H1 (cell line): ENCODE results near the gene GIMAP5. TPM values are rescaled to one million over a fixed set of nuclear protein-coding genes. Genes with fewer than 3 reads are reported as not detected.

ENCODE experiments used
- CTCF ChIA-PET: fragments of 300-600 bp; sonication (Branson Sonifier 250); formaldehyde crosslinking; loops from one replicate; lab custom pipeline; 2021; ENCODE audit not compliant: partially characterized antibody; lab: Charles Lee
- POLR2A ChIA-PET: fragments of 300-600 bp; sonication (Branson Sonifier 250); formaldehyde crosslinking; loops from one replicate; lab custom pipeline; 2021; ENCODE audit warnings: inconsistent platforms; ENCODE audit not compliant: partially characterized antibody; lab: Charles Lee
- DNase-seq, 2 experiments: peaks; one replicate each; pipeline versions ENCODE4 v3.0.0 to v3.0.0-alpha.2; 2010 to 2022; ENCODE audit warnings: low spot score in 2 of 2, low read depth in 1 of 2, mixed read lengths in 1 of 2
- FAIRE-seq: peaks from 2 replicates; lab custom pipeline; 2011; peaks lifted over from hg19 to GRCh38; lab: Jason Lieb, UNC
- H2AFZ ChIP-seq: 2 replicates; pipeline ENCODE4 v1.8.1; 2012; ENCODE audit warnings: low read length, inconsistent platforms
- H2AK5ac ChIP-seq: 2 replicates; pipeline ENCODE4 v1.6.1; 2013; ENCODE audit warnings: low read depth, low read length
- H2BK120ac ChIP-seq: replicated peaks from 2 replicates; pipeline ENCODE3; 2013; ENCODE audit warnings: low read depth, low read length, inconsistent platforms
- H2BK12ac ChIP-seq: 2 replicates; pipeline ENCODE4 v1.6.1; 2013; ENCODE audit warnings: low read depth, low read length
- H2BK15ac ChIP-seq: 2 replicates; pipeline ENCODE4 v1.6.1; 2013; ENCODE audit warnings: low read length
- H2BK20ac ChIP-seq: 2 replicates; pipeline ENCODE4 v1.6.1; 2013; ENCODE audit warnings: low read length
- H2BK5ac ChIP-seq: 2 replicates; pipeline ENCODE4 v1.6.1; 2013; ENCODE audit warnings: low read depth, low read length
- H3K14ac ChIP-seq: 2 replicates; pipeline ENCODE4 v1.6.1; 2013; ENCODE audit warnings: inconsistent platforms; ENCODE audit not compliant: insufficient read length
- H3K18ac ChIP-seq: 2 replicates; pipeline ENCODE4 v1.6.1; 2013; ENCODE audit warnings: low read length; ENCODE audit errors: extremely low read depth
- H3K23ac ChIP-seq: 2 replicates; pipeline ENCODE4 v1.6.1; 2013; ENCODE audit warnings: inconsistent platforms; ENCODE audit not compliant: insufficient read length
- H3K23me2 ChIP-seq: 2 replicates; pipeline ENCODE4 v1.6.1; 2013; ENCODE audit warnings: low read depth, low read length
- H3K27ac ChIP-seq: 2 replicates; pipeline ENCODE4 v1.6.1; 2011; ENCODE audit warnings: low read depth, low read length, inconsistent platforms
- H3K27me3 ChIP-seq, 4 experiments: replicated peaks in 1 of 4; 1 replicate in 1 of 4; 2 replicates in 3 of 4; pipeline versions ENCODE4 v1.6.1 to v1.8.1; 2011 to 2013; ENCODE audit warnings: low read length in 3 of 4, mild to moderate bottlenecking in 3 of 4, inconsistent platforms in 2 of 4, mixed read lengths in 2 of 4, moderate library complexity in 1 of 4; ENCODE audit not compliant: control insufficient read depth in 3 of 4, insufficient read depth in 3 of 4; ENCODE audit errors: extremely low read depth in 1 of 4
- H3K36me3 ChIP-seq, 4 experiments: 2 replicates each; pipeline versions ENCODE4 v1.6.1 to v1.8.1; 2011 to 2013; ENCODE audit warnings: mild to moderate bottlenecking in 4 of 4, low read length in 3 of 4, moderate library complexity in 2 of 4, control low read depth in 1 of 4, inconsistent platforms in 1 of 4; ENCODE audit not compliant: insufficient read depth in 4 of 4, control insufficient read depth in 2 of 4
- H3K4ac ChIP-seq: replicated peaks from 2 replicates; pipeline ENCODE3; 2013; ENCODE audit warnings: low read length, low read depth, mixed read lengths, inconsistent platforms; ENCODE audit not compliant: insufficient read length
- H3K4me1 ChIP-seq, 4 experiments: replicated peaks in 1 of 4; 1 replicate in 1 of 4; 2 replicates in 3 of 4; pipeline versions ENCODE4 v1.6.1 to v1.8.1; 2011 to 2013; ENCODE audit warnings: low read length in 3 of 4, inconsistent platforms in 2 of 4, mixed read lengths in 1 of 4; ENCODE audit not compliant: insufficient read depth in 4 of 4, control insufficient read depth in 3 of 4
- H3K4me2 ChIP-seq, 2 experiments: 2 replicates each; pipeline versions ENCODE4 v1.6.1 to v1.8.1; 2011 to 2013; ENCODE audit warnings: low read depth in 2 of 2, low read length in 2 of 2, control low read depth in 1 of 2, inconsistent platforms in 1 of 2, mild to moderate bottlenecking in 1 of 2; ENCODE audit not compliant: insufficient read depth in 1 of 2
- H3K4me3 ChIP-seq, 4 experiments: fragments of 200-600, 300-600 bp in 1 of 4; sonication (generic), shearing (Covaris generic), sonication (Bioruptor Twin) in 1 of 4; 2 replicates each; pipeline versions ENCODE4 v1.5.1 to v1.8.1; 2011 to 2016; ENCODE audit warnings: low read length in 4 of 4, low read depth in 3 of 4, control low read depth in 2 of 4, inconsistent platforms in 2 of 4, mild to moderate bottlenecking in 2 of 4, mixed read lengths in 1 of 4, moderate library complexity in 1 of 4; ENCODE audit not compliant: insufficient read depth in 2 of 4; ENCODE audit errors: extremely low read depth in 1 of 4
- H3K56ac ChIP-seq: replicated peaks from 2 replicates; pipeline ENCODE3; 2013; ENCODE audit warnings: low read depth, mild to moderate bottlenecking, mixed read lengths, low read length, inconsistent platforms; ENCODE audit not compliant: insufficient read length
- H3K79me1 ChIP-seq: 2 replicates; pipeline ENCODE4 v1.6.1; 2013; ENCODE audit warnings: low read depth, low read length, control low read depth
- H3K79me2 ChIP-seq, 2 experiments: 2 replicates each; pipeline versions ENCODE4 v1.6.1 to v1.8.1; 2012 to 2013; ENCODE audit warnings: low read length in 2 of 2, mild to moderate bottlenecking in 2 of 2, inconsistent platforms in 1 of 2; ENCODE audit not compliant: insufficient read depth in 2 of 2, control insufficient read depth in 1 of 2
- H3K9ac ChIP-seq, 4 experiments: replicated peaks in 1 of 4; 1 replicate in 1 of 4; 2 replicates in 3 of 4; pipeline versions ENCODE4 v1.6.1 to v1.8.1; 2011 to 2013; ENCODE audit warnings: low read depth in 3 of 4, low read length in 3 of 4, control low read depth in 2 of 4, mild to moderate bottlenecking in 2 of 4, moderate library complexity in 2 of 4, inconsistent platforms in 1 of 4; ENCODE audit errors: extremely low read depth in 1 of 4
- H3K9me3 ChIP-seq, 2 experiments: 2 replicates each; pipeline versions ENCODE4 v1.6.1 to v1.8.1; 2012 to 2013; ENCODE audit warnings: mild to moderate bottlenecking in 2 of 2, moderate library complexity in 2 of 2, control low read depth in 1 of 2, inconsistent platforms in 1 of 2, low read depth in 1 of 2, low read length in 1 of 2, mixed read lengths in 1 of 2; ENCODE audit not compliant: insufficient read depth in 2 of 2
- H4K20me1 ChIP-seq, 2 experiments: replicated peaks in 1 of 2; 2 replicates each; pipeline versions ENCODE3 to v1.8.1; 2011 to 2013; ENCODE audit warnings: inconsistent platforms in 2 of 2, low read length in 2 of 2, mild to moderate bottlenecking in 1 of 2; ENCODE audit not compliant: insufficient read depth in 2 of 2, control insufficient read depth in 1 of 2
- H4K5ac ChIP-seq: 2 replicates; pipeline ENCODE4 v1.6.1; 2013; ENCODE audit warnings: low read length, low read depth, mixed read lengths, inconsistent platforms; ENCODE audit not compliant: insufficient read length
- H4K8ac ChIP-seq: 2 replicates; pipeline ENCODE4 v1.8.0; 2013; ENCODE audit warnings: mild to moderate bottlenecking, moderate library complexity, low read length, inconsistent platforms; ENCODE audit not compliant: insufficient read depth; ENCODE audit errors: extremely low read depth
- H4K91ac ChIP-seq: replicated peaks from 2 replicates; pipeline ENCODE3; 2013; ENCODE audit warnings: low read length, mixed read lengths, inconsistent platforms; ENCODE audit not compliant: insufficient read length
- EGR1 ChIP-seq: IDR thresholded peaks from 2 replicates; pipeline ENCODE4 v1.6.1; 2011; ENCODE audit warnings: low read depth, low read length, borderline replicate concordance
- GABPA ChIP-seq: IDR thresholded peaks from 2 replicates; pipeline ENCODE4 v1.6.1; 2011; ENCODE audit warnings: mild to moderate bottlenecking, low read length, moderate library complexity, borderline replicate concordance; ENCODE audit not compliant: insufficient read depth
- GTF2F1 ChIP-seq: IDR thresholded peaks from 2 replicates; pipeline ENCODE4 v1.6.1; 2012; ENCODE audit warnings: low read depth, low read length, improper control_type of control experiment, borderline replicate concordance
- KDM5A ChIP-seq: fragments of 200-600 bp; IDR thresholded peaks from 2 replicates; pipeline ENCODE4 v1.7.1; 2012; ENCODE audit warnings: mild to moderate bottlenecking, low read length, inconsistent platforms, mixed read lengths
- NANOG ChIP-seq: IDR thresholded peaks from 2 replicates; pipeline ENCODE4 v1.6.1; 2011; ENCODE audit warnings: low read length, low read depth, mild to moderate bottlenecking, inconsistent platforms; ENCODE audit not compliant: insufficient read depth, poor library complexity, severe bottlenecking
- POLR2AphosphoS5 ChIP-seq: IDR thresholded peaks from 2 replicates; pipeline ENCODE4 v1.6.1; 2011; ENCODE audit warnings: low read depth, low read length
- TAF1 ChIP-seq: IDR thresholded peaks from 2 replicates; pipeline ENCODE4 v1.6.1; 2011; ENCODE audit warnings: mild to moderate bottlenecking, low read depth, low read length
- TCF12 ChIP-seq: IDR thresholded peaks from 2 replicates; pipeline ENCODE4 v1.6.1; 2011; ENCODE audit warnings: low read depth, mild to moderate bottlenecking, low read length
- ZNF274 ChIP-seq: IDR thresholded peaks from 2 replicates; pipeline ENCODE4 v1.7.0; 2012; ENCODE audit warnings: low read length, borderline replicate concordance; ENCODE audit errors: extremely low read depth
- WGBS, 2 experiments: shearing (Covaris generic) in 1 of 2; methylation state at CpG; one replicate each; pipeline versions ENCODE4 v1.1.6 to v1.1.7; 2013 to 2015; ENCODE audit warnings: low lambda C conversion rate in 2 of 2, mixed read lengths in 2 of 2, inconsistent platforms in 1 of 2, low coverage in 1 of 2, missing lambda C conversion rate in 1 of 2; ENCODE audit not compliant: insufficient replicate concordance in 2 of 2, insufficient coverage in 1 of 2, insufficient read length in 1 of 2; ENCODE audit errors: extremely low coverage in 1 of 2, missing lambda C conversion rate in 1 of 2; 5-methylcytosine and 5-hydroxymethylcytosine counted together
- polyA plus RNA-seq, 7 experiments: library from polyadenylated mRNA; depleted of rRNA in 3 of 7; stranded (reverse) in 5 of 7; unstranded in 2 of 7; fragments of >200 nt in 5 of 7; fragments of 200-250 nt in 2 of 7; gene quantifications; 1 replicate in 5 of 7; 2 replicates in 1 of 7; 4 replicates in 1 of 7; pipeline versions ENCODE4 v1.2.1 to v1.2.3, GENCODE V29; 2011 to 2013; ENCODE audit warnings: missing spikeins in 2 of 7, mixed read lengths in 2 of 7
- total RNA-seq: library from RNA; stranded (reverse); fragmentation: NEBNext Ultra II Directional; extraction: Animal tissue kit (Norgen Biotek cat#: 25700); gene quantifications from 2 replicates; pipeline ENCODE4 v1.2.1, GENCODE V29; 2021
- TF ChIP-seq, protein P1 (sequence below): IDR thresholded peaks from 2 replicates; pipeline ENCODE4 v1.6.1; 2012; ENCODE audit warnings: inconsistent platforms
- TF ChIP-seq, protein P2 (sequence below): IDR thresholded peaks from 2 replicates; pipeline ENCODE4 v1.6.1; 2012; ENCODE audit warnings: inconsistent platforms

Gene GIMAP5
- total and polyA plus RNA-seq, 2 of the 8 experiments (the other 6 are each of a cell fraction or from before 2014, with no cell fraction given), result not detected

DNA sequence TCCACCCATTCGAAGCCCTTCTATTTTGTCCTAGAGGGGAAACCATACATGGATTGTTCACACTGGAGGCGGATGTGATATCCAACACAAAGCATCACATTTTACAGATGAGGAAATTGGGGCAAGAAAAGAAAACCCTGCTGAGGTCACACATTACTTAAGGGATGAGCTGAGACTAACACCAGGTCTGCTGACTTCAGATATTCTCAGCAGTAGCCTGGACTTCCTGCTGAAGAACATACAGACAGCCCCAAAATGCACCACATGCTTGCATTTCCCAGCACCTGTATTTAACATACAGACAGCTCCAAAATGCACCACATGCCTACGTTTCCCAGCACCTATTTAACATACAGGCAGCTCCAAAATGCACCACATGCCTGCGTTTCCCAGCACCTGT, 11.2 kb downstream of the GIMAP5 start:
- ChIA-PET POLR2A (no interaction called here), CTCF (interaction anchor here (0.9 kb wide), 1 partner anchor 213 kb away, joined by 3 read pairs; no protein-coding TSS in a partner anchor)
- no peaks in the 10 kb centered on the region for H3K36me3 ChIP-seq
- no peak overlapping the region for H3K9ac ChIP-seq
- no peak overlapping the region for H4K8ac ChIP-seq
- H3K18ac ChIP-seq, result no peak overlapping the region
- H2BK15ac ChIP-seq, result no peak overlapping the region
- H3K79me2 ChIP-seq, result no peaks in the 10 kb centered on the region
- H3K27ac ChIP-seq, result no peak overlapping the region
- no peak overlapping the region for H2AFZ ChIP-seq
- H3K23ac ChIP-seq, result no peak overlapping the region
- H3K4me2 ChIP-seq, result no peak overlapping the region
- H4K91ac ChIP-seq, result no peak overlapping the region
- WGBS, 2 experiments, result 75% methylated on average over 4 of the region's 4 CpGs; no CpG with 5 or more reads in 1 of the 2 experiments
- H3K4ac ChIP-seq, result no peak overlapping the region
- H2BK20ac ChIP-seq, result no peak overlapping the region
- no peaks in the 10 kb centered on the region for H3K79me1 ChIP-seq
- no peak overlapping the region for H2BK120ac ChIP-seq
- H4K5ac ChIP-seq, result no peak overlapping the region
- H3K27me3 ChIP-seq, result peaks cover 11 to 62% (median 45%) of the 10 kb centered on the region in 4 experiments
- no peak overlapping the region for H2BK12ac ChIP-seq
- H3K4me1 ChIP-seq, result no peaks in the 10 kb centered on the region
- no peak for FAIRE-seq
- H3K56ac ChIP-seq, result no peak overlapping the region
- no peak overlapping the region for H3K14ac ChIP-seq
- no peak for DNase-seq
- TF ChIP-seq, protein P1, sequence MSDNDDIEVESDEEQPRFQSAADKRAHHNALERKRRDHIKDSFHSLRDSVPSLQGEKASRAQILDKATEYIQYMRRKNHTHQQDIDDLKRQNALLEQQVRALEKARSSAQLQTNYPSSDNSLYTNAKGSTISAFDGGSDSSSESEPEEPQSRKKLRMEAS, result no peak
- TF ChIP-seq, protein P2, sequence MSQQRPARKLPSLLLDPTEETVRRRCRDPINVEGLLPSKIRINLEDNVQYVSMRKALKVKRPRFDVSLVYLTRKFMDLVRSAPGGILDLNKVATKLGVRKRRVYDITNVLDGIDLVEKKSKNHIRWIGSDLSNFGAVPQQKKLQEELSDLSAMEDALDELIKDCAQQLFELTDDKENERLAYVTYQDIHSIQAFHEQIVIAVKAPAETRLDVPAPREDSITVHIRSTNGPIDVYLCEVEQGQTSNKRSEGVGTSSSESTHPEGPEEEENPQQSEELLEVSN, result no peak
- no peak for TF ChIP-seq NANOG
- TF ChIP-seq KDM5A, result no peak
- no peak for TF ChIP-seq TCF12
- no peak for TF ChIP-seq EGR1
- no peak for TF ChIP-seq POLR2AphosphoS5
- no peak for TF ChIP-seq TAF1
- no peak for TF ChIP-seq ZNF274
- no peak for TF ChIP-seq GTF2F1
- no peak for TF ChIP-seq GABPA
- peaks cover 0 to 8% of the 10 kb centered on the region in 2 experiments for H4K20me1 ChIP-seq
- no peaks in the 10 kb centered on the region for H3K23me2 ChIP-seq
- no peaks in the 10 kb centered on the region for H3K9me3 ChIP-seq
- no peak overlapping the region for H3K4me3 ChIP-seq
- no peak overlapping the region for H2BK5ac ChIP-seq
- H2AK5ac ChIP-seq, result no peak overlapping the region
